ENCODE measurements around the gene CYB5R2. TPM values are rescaled to one million over a fixed set of nuclear protein-coding genes. Genes with fewer than 3 reads are reported as not detected.

CYB5R2 gene
- total RNA-seq, 1 experiment from 2014 or later, result 6.2 TPM

- intact Hi-C loops (cut with micrococcal nuclease; ENCODE audit: unreplicated experiment), result no loop called here
- ChIA-PET POLR2A (ENCODE audit: low non-redundant PET) (no interaction called here), CTCF (no interaction called here)
- Histone ChIP-seq H3K4me3 (ENCODE audit: low read depth, low read length, poor library complexity, severe bottlenecking) (no peak overlapping the region), H3K4me1 (ENCODE audit: insufficient read depth, low read length, poor library complexity, severe bottlenecking) (no peaks in the 10 kb centered on the region), H3K9me3 (ENCODE audit: low read depth, low read length, poor library complexity, severe bottlenecking) (no peaks in the 10 kb centered on the region), H3K27me3 (replicated peaks; ENCODE audit: insufficient read depth, low read depth, low read length, poor library complexity) (no peaks in the 10 kb centered on the region), H3K36me3 (ENCODE audit: insufficient read depth, low read length, poor library complexity, severe bottlenecking) (no peaks in the 10 kb centered on the region), H3K27ac (ENCODE audit: low read depth, low read length, poor library complexity, severe bottlenecking) (no peak overlapping the region)
- TF ChIP-seq EZH2 (IDR thresholded peaks at IDR 0.05; ENCODE audit: borderline replicate concordance, low read depth, low read length, poor library complexity, severe bottlenecking), result no peak
- no peak for TF ChIP-seq CTCF (conservative IDR thresholded peaks at IDR 0.05; ENCODE audit: low read depth, low read length)
- no TSS peak for BruUV-seq (replicated peaks)
- DNase-seq (ENCODE audit: low spot score), result no peak
Observed at GRCh38 chr11:7643314-7643713, 30.0 kb downstream of the CYB5R2 start.

GRCh38 chr11:7642747-7643146, 30.6 kb downstream of the CYB5R2 start:
- H3K4me1 ChIP-seq (ENCODE audit: insufficient read depth, low read length, poor library complexity, severe bottlenecking), result no peaks in the 10 kb centered on the region
- no peak for DNase-seq (ENCODE audit: low spot score)
- no peaks in the 10 kb centered on the region for H3K9me3 ChIP-seq (ENCODE audit: low read depth, low read length, poor library complexity, severe bottlenecking)
- H3K4me3 ChIP-seq (ENCODE audit: low read depth, low read length, poor library complexity, severe bottlenecking), result no peak overlapping the region
- H3K27ac ChIP-seq (ENCODE audit: low read depth, low read length, poor library complexity, severe bottlenecking), result no peak overlapping the region
- H3K27me3 ChIP-seq (replicated peaks; ENCODE audit: insufficient read depth, low read depth, low read length, poor library complexity), result no peaks in the 10 kb centered on the region
- intact Hi-C loops (cut with micrococcal nuclease; ENCODE audit: unreplicated experiment), result no loop called here
- CTCF ChIA-PET, result no interaction called here
- H3K36me3 ChIP-seq (ENCODE audit: insufficient read depth, low read length, poor library complexity, severe bottlenecking), result no peaks in the 10 kb centered on the region
- TF ChIP-seq EZH2 (IDR thresholded peaks at IDR 0.05; ENCODE audit: borderline replicate concordance, low read depth, low read length, poor library complexity, severe bottlenecking) (no peak), CTCF (conservative IDR thresholded peaks at IDR 0.05; ENCODE audit: low read depth, low read length) (no peak)
- POLR2A ChIA-PET (ENCODE audit: low non-redundant PET), result no interaction called here
- no TSS peak for BruUV-seq (replicated peaks)

- CTCF ChIA-PET, result no interaction called here
- Histone ChIP-seq H3K27me3 (replicated peaks; ENCODE audit: insufficient read depth, low read depth, low read length, poor library complexity) (no peaks in the 10 kb centered on the region), H3K36me3 (ENCODE audit: insufficient read depth, low read length, poor library complexity, severe bottlenecking) (no peaks in the 10 kb centered on the region), H3K4me1 (ENCODE audit: insufficient read depth, low read length, poor library complexity, severe bottlenecking) (no peaks in the 10 kb centered on the region), H3K27ac (ENCODE audit: low read depth, low read length, poor library complexity, severe bottlenecking) (no peak overlapping the region), H3K4me3 (ENCODE audit: low read depth, low read length, poor library complexity, severe bottlenecking) (no peak overlapping the region), H3K9me3 (ENCODE audit: low read depth, low read length, poor library complexity, severe bottlenecking) (no peaks in the 10 kb centered on the region)
- intact Hi-C loops (cut with micrococcal nuclease; ENCODE audit: unreplicated experiment), result no loop called here
- DNase-seq (ENCODE audit: low spot score), result no peak
- TF ChIP-seq EZH2 (IDR thresholded peaks at IDR 0.05; ENCODE audit: borderline replicate concordance, low read depth, low read length, poor library complexity, severe bottlenecking) (no peak), CTCF (conservative IDR thresholded peaks at IDR 0.05; ENCODE audit: low read depth, low read length) (no peak)
- POLR2A ChIA-PET (ENCODE audit: low non-redundant PET), result no interaction called here
- BruUV-seq (replicated peaks), result no TSS peak
Observed at GRCh38 chr11:7640816-7641215, 32.5 kb downstream of the CYB5R2 start.

Measured in A673 (cell line).